Measurements from ENCODE around the gene IDH3A.

IDH3A gene

GRCh38 chr15:78204351-78205309 lies 55.5 kb downstream of the IDH3A start:
- no peak for DNase-seq

GRCh38 chr15:78205337-78205736 lies 56.2 kb downstream of the IDH3A start:
- no peak for DNase-seq

GRCh38 chr15:78205856-78206255 lies 56.7 kb downstream of the IDH3A start:
- no peak for DNase-seq

DNA sequence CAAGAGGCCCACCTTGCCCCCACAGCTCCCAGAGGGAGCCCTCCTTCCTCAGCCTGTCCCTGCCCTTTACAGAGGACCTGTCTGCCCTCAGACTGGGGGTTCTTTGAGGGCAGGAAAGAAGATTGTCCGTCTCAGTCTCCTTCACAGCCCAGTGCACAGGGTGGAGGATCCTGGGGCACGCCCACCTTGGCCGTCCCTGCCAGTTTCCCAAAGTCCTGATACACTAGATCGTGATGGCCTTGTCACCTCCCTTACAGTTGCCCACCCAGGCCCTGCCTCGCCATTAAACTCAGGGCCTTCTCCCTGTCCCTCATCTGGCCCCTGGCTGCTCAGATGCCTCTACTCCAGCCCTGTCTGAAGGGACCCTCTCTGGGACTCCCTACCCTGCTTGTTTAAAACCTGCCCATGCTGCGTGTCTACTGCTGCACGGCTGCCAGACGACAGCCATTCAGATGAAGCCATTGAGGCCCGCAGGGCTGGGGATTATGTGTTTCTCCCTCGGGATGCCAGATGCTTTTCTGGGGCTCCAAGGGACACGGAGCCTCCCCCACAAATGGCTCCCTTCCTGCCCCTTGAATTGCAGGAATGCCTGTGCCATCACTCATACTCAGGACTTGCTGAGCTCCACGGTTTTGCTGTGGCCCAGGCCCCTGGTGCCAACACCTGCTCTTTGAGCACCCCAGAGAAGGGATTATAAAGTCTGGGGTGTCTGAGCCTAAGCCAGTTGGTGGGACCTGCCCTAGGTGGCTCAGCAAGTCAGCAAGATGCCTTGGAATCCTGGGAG lies 57.4 kb downstream of the IDH3A start:
- DNase-seq, result no peak

DNA sequence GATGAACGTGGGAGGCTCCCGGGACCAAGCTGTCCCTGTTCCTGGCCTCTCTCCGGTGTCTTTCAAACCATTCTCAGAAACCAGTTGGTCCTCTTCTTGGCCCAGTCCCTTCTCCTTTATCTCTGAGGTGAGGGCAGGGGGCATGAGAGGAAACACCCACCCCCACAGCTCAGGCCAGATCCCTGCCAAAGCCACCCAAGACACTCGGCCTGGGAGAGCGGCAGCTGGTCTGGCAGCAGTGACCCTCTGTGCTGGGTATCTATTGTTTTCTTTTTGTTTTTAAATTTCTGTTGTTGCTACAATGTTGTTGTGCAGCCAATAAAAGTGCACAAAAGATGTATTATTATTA lies 57.9 kb downstream of the IDH3A start:
- DNase-seq, result no peak

- DNase-seq, result no peak
Observed at GRCh38 chr15:78207641-78208340, 58.6 kb downstream of the IDH3A start.

DNA sequence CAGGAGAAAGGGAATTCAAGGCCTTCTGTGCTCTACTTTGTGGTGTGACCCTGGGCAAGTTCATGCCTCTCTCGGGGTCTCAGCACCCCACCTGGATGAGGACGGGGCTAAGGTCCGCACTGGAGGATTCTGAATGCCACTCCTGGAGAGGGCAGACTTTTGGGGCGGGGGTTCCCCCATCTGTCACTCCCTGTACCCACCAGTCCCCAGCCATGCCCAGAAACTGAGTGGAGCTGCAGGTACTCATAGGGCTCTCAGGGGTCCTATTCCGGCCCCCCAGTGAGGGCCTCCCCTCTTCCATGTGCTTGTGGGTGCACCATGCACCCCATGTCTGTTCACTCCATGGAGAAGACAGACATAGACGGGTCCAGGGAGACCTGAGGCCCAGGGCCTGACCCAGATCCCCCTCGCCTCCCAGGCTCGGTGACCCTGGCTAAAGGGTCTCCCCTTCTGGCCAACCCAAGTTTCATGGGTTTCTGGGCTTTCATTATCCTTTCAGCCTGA lies 59.2 kb downstream of the IDH3A start:
- no peak for DNase-seq

- DNase-seq, result no peak
Observed at GRCh38 chr15:78208887-78209645, 59.9 kb downstream of the IDH3A start.

DNA sequence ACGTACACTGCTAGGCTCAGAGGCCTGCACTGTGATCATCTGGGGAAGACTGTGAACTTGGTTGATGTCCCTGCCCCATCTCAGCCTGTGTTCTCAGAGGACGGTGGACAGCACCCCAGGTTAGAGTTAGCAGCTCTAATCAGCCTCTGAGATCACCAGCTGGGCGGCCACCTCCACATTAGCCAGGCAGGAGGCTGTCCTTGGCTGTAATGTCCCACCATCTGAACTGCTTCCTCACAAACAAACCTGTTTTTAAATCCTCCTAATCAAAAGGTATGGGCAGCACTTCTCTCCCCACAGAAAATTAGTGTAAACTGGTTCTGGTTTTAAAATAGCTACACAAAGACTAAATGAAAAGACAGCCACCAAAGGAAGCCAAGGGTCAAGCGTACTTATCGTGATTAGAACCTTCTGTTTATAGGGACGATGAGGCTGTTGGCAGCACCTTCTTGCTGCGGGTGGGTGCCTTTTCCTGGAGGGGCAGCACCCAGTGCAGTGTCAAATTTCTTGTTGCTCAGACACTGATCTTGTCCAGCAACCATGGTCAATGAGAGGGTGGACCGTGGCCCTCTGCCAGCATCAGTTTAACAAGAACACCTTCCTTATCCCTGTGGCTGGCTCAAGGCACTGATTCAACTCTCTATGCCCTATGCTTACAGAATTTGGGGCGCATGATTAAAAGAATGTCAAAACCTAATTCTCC lies 60.6 kb downstream of the IDH3A start:
- DNase-seq, result no peak

DNA sequence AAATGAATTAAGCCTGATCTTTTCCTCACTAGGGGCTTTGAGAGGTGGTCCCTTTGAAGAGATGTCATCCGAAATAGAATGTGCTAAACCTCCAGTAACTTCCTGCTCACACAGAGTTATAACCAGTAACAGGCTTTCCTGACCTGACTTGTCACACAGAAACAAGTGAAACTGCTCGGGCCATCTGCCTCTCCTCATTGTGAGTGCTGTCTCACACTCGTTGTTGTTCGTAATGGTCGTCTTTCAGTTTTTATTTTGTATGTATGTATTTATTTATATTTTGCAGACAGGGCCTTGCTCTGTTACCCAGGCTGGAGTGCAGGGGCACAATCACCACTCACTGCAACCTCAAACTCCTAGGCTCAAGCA lies 61.2 kb downstream of the IDH3A start:
- no peak for DNase-seq

DNA sequence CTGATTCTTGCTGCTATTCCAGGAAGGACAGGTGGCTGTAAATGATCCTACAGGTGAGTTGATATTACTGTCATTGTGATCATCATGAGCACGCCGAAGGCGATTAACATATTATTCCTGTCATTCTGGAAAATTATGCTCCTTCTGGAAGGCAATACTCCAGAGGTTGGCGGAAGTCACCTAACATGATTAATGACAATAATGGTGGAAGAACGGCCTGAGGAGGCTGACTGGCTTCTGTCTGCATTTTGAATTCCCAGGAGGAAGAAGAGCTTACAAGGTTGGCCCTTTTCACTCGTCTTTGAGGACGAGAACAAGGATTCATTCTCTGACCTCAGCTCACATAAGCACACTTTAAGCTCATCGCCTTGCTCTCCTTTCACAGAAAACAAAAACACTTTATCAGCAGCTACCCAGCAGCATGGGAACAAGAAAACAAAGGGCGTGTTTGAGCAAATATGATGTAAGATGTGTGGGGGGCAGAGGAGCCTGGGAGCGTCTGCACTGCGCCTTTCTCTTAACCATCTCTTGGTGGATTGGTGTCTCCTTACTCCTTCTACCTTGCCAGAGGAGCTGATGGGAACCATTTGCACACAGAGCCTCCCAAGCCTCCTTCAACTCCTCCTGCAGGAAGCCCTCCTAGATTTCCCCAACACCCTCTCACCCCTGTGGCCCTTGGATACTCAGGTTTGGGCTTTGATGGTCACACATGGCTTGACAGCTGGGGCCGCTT lies 62.2 kb downstream of the IDH3A start:
- DNase-seq, result no peak

DNA sequence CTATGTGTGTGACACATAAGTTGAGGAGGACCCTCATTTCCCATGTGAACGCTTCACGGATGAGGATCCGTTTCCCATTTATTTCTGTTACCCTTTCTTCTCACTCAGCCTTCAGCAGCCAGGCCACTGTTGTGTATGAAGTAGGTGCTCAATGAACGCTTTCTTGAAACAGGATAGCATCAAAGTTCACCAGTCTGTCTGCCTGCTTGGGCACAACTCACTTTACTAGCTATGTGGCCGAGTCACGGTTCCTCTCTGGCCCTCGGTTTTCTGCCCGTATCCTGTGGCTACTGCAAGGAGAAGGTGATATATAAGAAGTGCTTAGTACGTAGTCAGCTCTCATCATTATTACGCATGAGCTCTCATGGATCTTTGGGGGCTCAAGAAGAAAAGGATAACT lies 62.8 kb downstream of the IDH3A start:
- DNase-seq, result no peak

DNA sequence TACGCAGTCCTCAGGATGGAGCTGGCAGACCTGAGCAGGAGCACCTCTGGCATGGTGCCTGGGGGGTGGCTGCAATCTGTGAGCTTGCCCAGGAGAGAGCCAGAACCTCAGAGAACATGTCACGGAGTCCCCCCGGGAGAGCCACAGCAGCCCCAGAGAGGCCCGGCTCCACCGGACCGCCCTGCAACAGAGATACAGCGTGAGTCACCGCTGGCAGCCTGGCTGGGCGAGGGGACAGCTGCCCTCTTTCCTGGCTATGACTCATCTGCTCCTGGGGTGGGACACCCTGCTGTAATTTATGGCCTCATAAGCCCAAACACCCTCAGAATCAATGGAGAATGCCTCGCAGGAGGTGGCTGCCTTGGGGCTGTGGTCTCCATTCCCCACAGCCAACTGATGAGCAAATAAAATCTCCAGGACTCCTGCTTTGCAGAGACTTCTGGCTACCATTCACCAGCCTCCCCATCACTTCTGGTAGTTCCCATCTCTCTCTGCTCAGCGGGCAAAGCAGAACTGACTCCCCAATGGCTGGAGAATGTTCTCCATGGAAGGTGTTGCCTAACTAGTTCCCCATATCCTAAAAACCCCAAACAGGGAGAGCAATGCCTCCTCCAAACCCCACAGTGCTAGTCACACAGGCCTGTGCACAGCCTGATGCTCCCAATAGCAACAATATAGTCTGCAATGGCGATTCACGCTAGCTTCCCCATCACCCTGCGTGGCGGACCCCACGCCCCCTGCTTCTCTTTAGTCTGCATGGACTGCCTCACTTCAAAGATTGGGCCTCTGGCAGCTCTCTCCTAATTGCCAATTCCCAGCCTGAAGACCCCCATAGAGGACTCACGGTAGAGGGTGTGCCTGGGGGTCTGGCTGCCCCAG lies 63.6 kb downstream of the IDH3A start:
- DNase-seq, result no peak

- DNase-seq, result no peak
Observed at GRCh38 chr15:78213425-78213750, 64.2 kb downstream of the IDH3A start.

DNA sequence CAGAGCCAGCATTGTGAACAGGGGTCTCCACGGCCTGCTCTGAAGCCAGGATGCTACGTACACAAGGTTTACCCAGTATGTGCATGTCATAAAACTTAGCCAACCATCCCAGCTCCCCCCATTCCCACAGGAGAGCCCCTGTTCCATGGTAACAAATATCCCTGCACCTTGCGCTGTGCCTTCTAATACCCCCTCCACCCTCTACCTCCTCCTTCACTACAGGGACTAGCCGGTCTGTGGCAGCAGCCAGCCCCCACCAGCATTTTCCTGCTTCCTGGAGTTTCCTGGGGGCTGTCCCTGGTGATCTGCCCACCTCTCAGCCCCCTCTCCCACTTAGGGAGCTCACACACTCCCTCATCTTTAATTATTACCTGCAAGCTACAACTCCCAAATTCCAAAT lies 64.8 kb downstream of the IDH3A start:
- no peak for DNase-seq

GRCh38 chr15:78216276-78217104 lies 67.3 kb downstream of the IDH3A start:
- DNase-seq, result no peak

DNA sequence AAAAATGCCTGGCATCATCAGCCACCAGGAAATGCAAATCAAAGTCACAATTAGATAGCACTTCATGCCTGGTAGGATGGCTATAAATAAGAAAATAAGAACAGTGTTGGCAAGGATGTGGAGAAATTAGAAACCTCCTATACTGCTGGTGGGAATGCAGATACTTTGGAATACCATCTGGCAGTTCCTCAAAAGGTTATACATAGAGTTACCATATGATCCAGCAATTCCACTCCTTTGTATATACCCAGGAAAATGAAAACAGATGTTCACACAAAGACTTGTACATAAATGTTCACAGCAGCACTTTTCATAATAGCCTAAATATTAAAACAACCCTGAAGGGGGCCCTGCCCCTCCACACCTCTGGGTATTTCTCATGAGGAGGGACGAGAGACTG lies 71.6 kb downstream of the IDH3A start:
- no peak for DNase-seq
